ENCODE measurements around the gene FSTL4. TPM values are rescaled to one million over a fixed set of nuclear protein-coding genes. Genes with fewer than 3 reads are reported as not detected.

FSTL4 gene
- total RNA-seq, 4 donors from 2014 or later: 0.18 to 0.27 (median 0.20) TPM; not detected in 1

- ATAC-seq (no peak), DNase-seq (no peak)
- intact Hi-C loops (cut with DNase I; ENCODE audit: low total_unique reads): no loop called here
- H3K4me3 ChIP-seq: no peak overlapping the region
- H3K27me3 ChIP-seq: no peaks in the 10 kb centered on the region
- in situ Hi-C loops (cut with MboI; ENCODE audit: low sequenced_read_pairs in 4 of 4): no loop called here
- peaks cover 0 to 2% (median 0%) of the 10 kb centered on the region in 3 donors for H3K9me3 ChIP-seq
- H3K36me3 ChIP-seq: no peaks in the 10 kb centered on the region
- no peaks in the 10 kb centered on the region for H3K4me1 ChIP-seq
- no peak overlapping the region for H3K27ac ChIP-seq
- no peak for TF ChIP-seq CTCF (IDR thresholded peaks at IDR 0.05 in 4 of 5, conservative IDR thresholded peaks at IDR 0.05 in 1 of 5)
- no peak for TF ChIP-seq POLR2A (IDR thresholded peaks at IDR 0.05)
Observed at GRCh38 chr5:133485468-133485867, 126.9 kb downstream of the FSTL4 start.

GRCh38 chr5:133483406-133484090 is 128.8 kb downstream of the FSTL4 start:
- intact Hi-C loops (cut with DNase I; ENCODE audit: low total_unique reads): no loop called here
- Histone ChIP-seq H3K36me3 (no peaks in the 10 kb centered on the region), H3K9me3 (no peaks in the 10 kb centered on the region), H3K4me3 (no peak overlapping the region), H3K27me3 (no peaks in the 10 kb centered on the region), H3K4me1 (no peaks in the 10 kb centered on the region), H3K27ac (no peak overlapping the region)
- TF ChIP-seq CTCF (IDR thresholded peaks at IDR 0.05 in 4 of 5, conservative IDR thresholded peaks at IDR 0.05 in 1 of 5) (no peak), POLR2A (IDR thresholded peaks at IDR 0.05) (no peak)
- in situ Hi-C loops (cut with MboI; ENCODE audit: low sequenced_read_pairs in 4 of 4): no loop called here
- DNase-seq: no peak
- ATAC-seq: no peak

GRCh38 chr5:133482028-133482427 is 130.3 kb downstream of the FSTL4 start:
- in situ Hi-C loops (cut with MboI; ENCODE audit: low sequenced_read_pairs in 4 of 4): no loop called here

GRCh38 chr5:133480866-133481265 is 131.5 kb downstream of the FSTL4 start:
- H3K27me3 ChIP-seq: no peaks in the 10 kb centered on the region
- H3K4me1 ChIP-seq: no peaks in the 10 kb centered on the region
- no peak overlapping the region for H3K27ac ChIP-seq
- no peak for TF ChIP-seq POLR2A (IDR thresholded peaks at IDR 0.05)
- TF ChIP-seq CTCF (IDR thresholded peaks at IDR 0.05 in 4 of 5, conservative IDR thresholded peaks at IDR 0.05 in 1 of 5): no peak
- DNase-seq (no peak), ATAC-seq (no peak)
- H3K4me3 ChIP-seq: no peak overlapping the region
- in situ Hi-C loops (cut with MboI; ENCODE audit: low sequenced_read_pairs in 4 of 4): no loop called here
- H3K9me3 ChIP-seq: no peaks in the 10 kb centered on the region
- no peaks in the 10 kb centered on the region for H3K36me3 ChIP-seq
- intact Hi-C loops (cut with DNase I; ENCODE audit: low total_unique reads): no loop called here

More at GRCh38 chr5:133482028-133482427, 130.3 kb downstream of the FSTL4 start:
- ATAC-seq (no peak), DNase-seq (no peak)
- no peaks in the 10 kb centered on the region for H3K4me1 ChIP-seq
- H3K4me3 ChIP-seq: no peak overlapping the region
- TF ChIP-seq POLR2A (IDR thresholded peaks at IDR 0.05) (no peak), CTCF (IDR thresholded peaks at IDR 0.05 in 4 of 5, conservative IDR thresholded peaks at IDR 0.05 in 1 of 5) (no peak)
- no peaks in the 10 kb centered on the region for H3K27me3 ChIP-seq
- no peaks in the 10 kb centered on the region for H3K9me3 ChIP-seq
- intact Hi-C loops (cut with DNase I; ENCODE audit: low total_unique reads): no loop called here
- H3K36me3 ChIP-seq: no peaks in the 10 kb centered on the region
- no peak overlapping the region for H3K27ac ChIP-seq

GRCh38 chr5:133480366-133480765 is 132.0 kb downstream of the FSTL4 start:
- no peaks in the 10 kb centered on the region for H3K4me1 ChIP-seq
- in situ Hi-C loops (cut with MboI; ENCODE audit: low sequenced_read_pairs in 4 of 4) (no loop called here), intact Hi-C loops (cut with DNase I; ENCODE audit: low total_unique reads) (no loop called here)
- no peak overlapping the region for H3K4me3 ChIP-seq
- no peaks in the 10 kb centered on the region for H3K9me3 ChIP-seq
- TF ChIP-seq CTCF (IDR thresholded peaks at IDR 0.05 in 4 of 5, conservative IDR thresholded peaks at IDR 0.05 in 1 of 5) (no peak), POLR2A (IDR thresholded peaks at IDR 0.05) (no peak)
- no peaks in the 10 kb centered on the region for H3K36me3 ChIP-seq
- no peak for DNase-seq
- no peak for ATAC-seq
- H3K27me3 ChIP-seq: no peaks in the 10 kb centered on the region
- no peak overlapping the region for H3K27ac ChIP-seq

Data from gastrocnemius medialis (tissue), 4 donors.